Activated CD4-positive, alpha-beta T cell treated with anti-CD3 and anti-CD28 coated beads, Interleukin-10, Interleukin-2, amounts not matched to agents 100 ng/mL and 50 ng/mL, durations not matched to agents 16 hours and 8 hours (primary cell): Measurements from ENCODE around the gene OGFR.

Experiments
- DNase-seq: peaks from one replicate; pipeline ENCODE4 v3.0.0-alpha.2; 2020

Gene OGFR

GRCh38 chr20:62770111-62770910, 34.3 kb upstream of the OGFR start:
- no peak for DNase-seq

GRCh38 chr20:62770916-62771315, 33.7 kb upstream of the OGFR start:
- DNase-seq: no peak

- no peak for DNase-seq
These were observed 33.1 kb upstream of the OGFR start for GRCh38 chr20:62771396-62772102.

- no peak for DNase-seq
These were observed 32.5 kb upstream of the OGFR start for GRCh38 chr20:62772103-62772611.

GRCh38 chr20:62772619-62772989, 32.0 kb upstream of the OGFR start:
- no peak for DNase-seq

GRCh38 chr20:62772990-62773844, 31.4 kb upstream of the OGFR start:
- DNase-seq: no peak

- no peak for DNase-seq
These were observed 30.6 kb upstream of the OGFR start for GRCh38 chr20:62773845-62774714.

- DNase-seq: no peak
These were observed 29.9 kb upstream of the OGFR start for GRCh38 chr20:62774762-62775161.

- DNase-seq: no peak
These were observed 29.4 kb upstream of the OGFR start for GRCh38 chr20:62775206-62775605.

- DNase-seq: no peak
These were observed 28.5 kb upstream of the OGFR start for GRCh38 chr20:62776035-62776691.

GRCh38 chr20:62776692-62777527, 27.7 kb upstream of the OGFR start:
- peak; percentile 82 for DNase-seq

GRCh38 chr20:62777528-62777830, 27.2 kb upstream of the OGFR start:
- DNase-seq: no peak

- DNase-seq: no peak
These were observed 26.6 kb upstream of the OGFR start for GRCh38 chr20:62778058-62778457.

GRCh38 chr20:62778601-62779416, 25.8 kb upstream of the OGFR start:
- DNase-seq: no peak

- DNase-seq: no peak
These were observed 25.3 kb upstream of the OGFR start for GRCh38 chr20:62779417-62779685.

GRCh38 chr20:62780204-62780603, 24.4 kb upstream of the OGFR start:
- DNase-seq: no peak

GRCh38 chr20:62780696-62781095, 23.9 kb upstream of the OGFR start:
- no peak for DNase-seq

- DNase-seq: no peak
These were observed 22.3 kb upstream of the OGFR start for GRCh38 chr20:62782149-62782892.

- no peak for DNase-seq
These were observed 21.7 kb upstream of the OGFR start for GRCh38 chr20:62782893-62783278.

- no peak for DNase-seq
These were observed 20.1 kb upstream of the OGFR start for GRCh38 chr20:62784497-62784896.
